ENCODE results near the gene ATP9B. TPM values are rescaled to one million over a fixed set of nuclear protein-coding genes. Genes with fewer than 3 reads are reported as not detected.
"Not testable (repeated sequence)": the region's sequence is repeated elsewhere in the genome, so short reads cannot be mapped to it uniquely, and the experiment has no call there.

Gene ATP9B
- total RNA-seq, 1 experiment from 2014 or later = 20.9 TPM

- H3K56ac ChIP-seq (ENCODE audit: insufficient read length, low read depth, low read length) = no peak overlapping the region
- peaks cover 2% of the 10 kb centered on the region; the same call in 1 of the 2 replicates for H3K27me3 Mint-ChIP-seq (ENCODE audit: low read depth)
- H3K4ac ChIP-seq (ENCODE audit: low read depth, low read length) = no peak overlapping the region
- no peak overlapping the region for H3K27ac ChIP-seq (ENCODE audit: insufficient read length, low read depth, low read length)
- no peak overlapping the region for H3T11ph ChIP-seq (ENCODE audit: low read length)
- no peak overlapping the region for H2BK12ac ChIP-seq (ENCODE audit: insufficient read length, low read depth, low read length)
- no peak overlapping the region for H2BK15ac ChIP-seq (ENCODE audit: low read depth, low read length)
- no peak overlapping the region for H3K18ac ChIP-seq (ENCODE audit: insufficient read length, low read depth, low read length)
- no peaks in the 10 kb centered on the region for H3K9me3 ChIP-seq (ENCODE audit: control insufficient read depth, low read depth, low read length)
- peaks cover 8 to 17% of the 10 kb centered on the region in 2 experiments for H3K4me1 Mint-ChIP-seq
- no peaks in the 10 kb centered on the region for H3K23me2 ChIP-seq (ENCODE audit: insufficient read length, low read depth, low read length, poor library complexity, severe bottlenecking)
- H3K4me3 Mint-ChIP-seq = no peak overlapping the region
- no peak overlapping the region for H2BK5ac ChIP-seq (ENCODE audit: insufficient read length, low read length)
- no peak for DNase-seq
- no peak overlapping the region for H3K23ac ChIP-seq (ENCODE audit: insufficient read length, low read depth, low read length)
- no peak overlapping the region for H3K14ac ChIP-seq (ENCODE audit: insufficient read depth, low read length)
- no peak overlapping the region for H3K9ac ChIP-seq (ENCODE audit: extremely low read depth, insufficient read length, low read length)
- TF ChIP-seq CTCF (conservative IDR thresholded peaks at IDR 0.05) = no peak
- H3K79me2 ChIP-seq (ENCODE audit: insufficient read depth, low read length) = no peaks in the 10 kb centered on the region
- H2AFZ ChIP-seq (ENCODE audit: low read length) = no peak overlapping the region
- H2BK20ac ChIP-seq (ENCODE audit: low read depth, low read length, poor library complexity, severe bottlenecking) = no peak overlapping the region
- H2AK5ac ChIP-seq (ENCODE audit: insufficient read length, low read length) = no peak overlapping the region
- H2BK120ac ChIP-seq (ENCODE audit: low read depth, low read length, poor library complexity, severe bottlenecking) = no peak overlapping the region
- no peak overlapping the region for H4K8ac ChIP-seq (replicated peaks; ENCODE audit: insufficient read length, low read depth, low read length)
- H3K27me3 ChIP-seq (ENCODE audit: insufficient read depth, low read length) = no peaks in the 10 kb centered on the region
- no peaks in the 10 kb centered on the region for H3K9me3 Mint-ChIP-seq
- H4K91ac ChIP-seq (ENCODE audit: insufficient read length, low read depth, low read length) = no peak overlapping the region
- no peaks in the 10 kb centered on the region for H3K79me1 ChIP-seq (ENCODE audit: insufficient read depth, low read depth, low read length, poor library complexity, severe bottlenecking)
- H4K5ac ChIP-seq (ENCODE audit: insufficient read length, low read depth, low read length) = no peak overlapping the region
- no peak overlapping the region for H3K4me2 ChIP-seq (ENCODE audit: insufficient read depth, insufficient read length, low read length)
- H3K27ac Mint-ChIP-seq = peak overlapping the region in 2 of 3 experiments; percentile 19 to 53; a peak in 1 of 7 replicates
- H3K4me1 ChIP-seq (ENCODE audit: insufficient read depth, low read length) = no peaks in the 10 kb centered on the region
- WGBS (ENCODE audit: extremely low coverage, insufficient read length, low lambda C conversion rate) = no CpG with 5 or more reads among the region's 10 CpGs
- H4K20me1 ChIP-seq (ENCODE audit: control insufficient read depth, insufficient read depth, insufficient read length) = no peaks in the 10 kb centered on the region
- peaks cover 3 to 8% (median 4%) of the 10 kb centered on the region in 3 experiments; a peak in 4 of 7 replicates for H3K36me3 Mint-ChIP-seq (ENCODE audit: insufficient read depth in 1 of 3, low read depth in 3 of 3)
Measured at GRCh38 chr18:79375441-79376154, 306.4 kb downstream of the ATP9B start.

GRCh38 chr18:79376661-79377060, 307.5 kb downstream of the ATP9B start:
- no CpG with 5 or more reads among the region's 12 CpGs for WGBS (ENCODE audit: extremely low coverage, insufficient read length, low lambda C conversion rate)
- not testable (repeated sequence) for H4K8ac ChIP-seq (replicated peaks; ENCODE audit: insufficient read length, low read depth, low read length); H3K79me2 ChIP-seq (ENCODE audit: insufficient read depth, low read length); H3K79me1 ChIP-seq (ENCODE audit: insufficient read depth, low read depth, low read length, poor library complexity, severe bottlenecking); H3K4me1 ChIP-seq (ENCODE audit: insufficient read depth, low read length); H3K14ac ChIP-seq (ENCODE audit: insufficient read depth, low read length); H2AK5ac ChIP-seq (ENCODE audit: insufficient read length, low read length); H3T11ph ChIP-seq (ENCODE audit: low read length); H3K36me3 Mint-ChIP-seq (ENCODE audit: insufficient read depth in 1 of 3, low read depth in 3 of 3); H4K5ac ChIP-seq (ENCODE audit: insufficient read length, low read depth, low read length); H3K27me3 Mint-ChIP-seq (ENCODE audit: low read depth); H2BK120ac ChIP-seq (ENCODE audit: low read depth, low read length, poor library complexity, severe bottlenecking); H2BK5ac ChIP-seq (ENCODE audit: insufficient read length, low read length); H3K9me3 Mint-ChIP-seq; H2BK20ac ChIP-seq (ENCODE audit: low read depth, low read length, poor library complexity, severe bottlenecking); H2AFZ ChIP-seq (ENCODE audit: low read length); H3K4ac ChIP-seq (ENCODE audit: low read depth, low read length); H3K56ac ChIP-seq (ENCODE audit: insufficient read length, low read depth, low read length); H3K9me3 ChIP-seq (ENCODE audit: control insufficient read depth, low read depth, low read length); H3K9ac ChIP-seq (ENCODE audit: extremely low read depth, insufficient read length, low read length); H4K91ac ChIP-seq (ENCODE audit: insufficient read length, low read depth, low read length); H3K23ac ChIP-seq (ENCODE audit: insufficient read length, low read depth, low read length); H3K4me3 Mint-ChIP-seq; H3K27ac ChIP-seq (ENCODE audit: insufficient read length, low read depth, low read length); H3K23me2 ChIP-seq (ENCODE audit: insufficient read length, low read depth, low read length, poor library complexity, severe bottlenecking); H3K27ac Mint-ChIP-seq; H3K18ac ChIP-seq (ENCODE audit: insufficient read length, low read depth, low read length); H3K4me2 ChIP-seq (ENCODE audit: insufficient read depth, insufficient read length, low read length); H3K27me3 ChIP-seq (ENCODE audit: insufficient read depth, low read length); DNase-seq; H2BK12ac ChIP-seq (ENCODE audit: insufficient read length, low read depth, low read length); H4K20me1 ChIP-seq (ENCODE audit: control insufficient read depth, insufficient read depth, insufficient read length); H2BK15ac ChIP-seq (ENCODE audit: low read depth, low read length)
- peaks cover 10 to 17% of the 10 kb centered on the region in 2 experiments for H3K4me1 Mint-ChIP-seq
